Tongue (tissue), 2 donors: ENCODE results near the gene ZBTB25. TPM values are rescaled to one million over a fixed set of nuclear protein-coding genes. Genes with fewer than 3 reads are reported as not detected.
A peak's percentile ranks its signal among the peaks of the same experiment; 100 is the strongest.

Source experiments
- DNase-seq: peaks from one replicate; pipeline ENCODE4 v3.0.0-alpha.2; 2015
- total RNA-seq: library from RNA; depleted of rRNA; stranded (reverse); fragments of >200 nt; gene quantifications from one replicate; pipeline ENCODE4 v1.2.3, GENCODE V29; 2014

ZBTB25 gene
- total RNA-seq, 1 donor from 2014 or later: 5.9 TPM

DNA sequence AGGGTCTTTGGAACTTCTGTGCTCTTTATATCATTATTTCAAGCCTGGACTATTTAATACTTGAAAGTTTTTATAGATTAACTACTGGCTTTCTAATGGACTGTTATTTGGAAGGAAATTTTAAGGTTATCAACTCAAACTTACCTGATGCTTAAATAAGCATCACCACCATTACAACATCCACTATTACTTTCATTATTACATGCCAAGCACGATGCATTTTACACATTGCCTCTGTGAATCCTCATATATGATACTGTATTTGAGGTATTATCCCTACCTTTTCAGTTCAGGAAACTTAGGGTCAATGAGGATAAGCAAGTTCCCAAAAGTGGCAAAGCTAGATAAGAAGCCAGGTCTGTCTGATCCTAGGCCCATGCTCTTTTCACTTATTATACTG is 13.3 kb upstream of the ZBTB25 start:
- no peak for DNase-seq

DNA sequence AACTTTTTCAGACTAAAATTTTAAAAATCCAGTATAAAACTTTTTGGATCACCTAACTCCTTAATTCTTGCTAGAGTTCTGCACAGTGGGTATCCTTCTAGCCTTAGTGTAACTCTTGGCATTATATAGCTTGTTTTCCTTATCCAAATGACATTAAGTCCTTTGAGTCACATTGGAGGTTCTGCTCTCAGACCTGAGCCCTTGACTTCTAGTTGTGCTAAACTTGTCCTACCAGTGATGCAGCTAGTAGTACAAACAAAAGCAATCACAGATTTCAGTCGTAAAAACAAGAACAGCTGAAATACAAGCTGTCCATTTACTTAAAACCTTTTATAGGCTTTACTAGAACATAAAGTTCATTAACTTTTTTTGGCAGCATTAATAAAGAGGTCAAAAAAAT is 11.4 kb upstream of the ZBTB25 start:
- no peak for DNase-seq

DNA sequence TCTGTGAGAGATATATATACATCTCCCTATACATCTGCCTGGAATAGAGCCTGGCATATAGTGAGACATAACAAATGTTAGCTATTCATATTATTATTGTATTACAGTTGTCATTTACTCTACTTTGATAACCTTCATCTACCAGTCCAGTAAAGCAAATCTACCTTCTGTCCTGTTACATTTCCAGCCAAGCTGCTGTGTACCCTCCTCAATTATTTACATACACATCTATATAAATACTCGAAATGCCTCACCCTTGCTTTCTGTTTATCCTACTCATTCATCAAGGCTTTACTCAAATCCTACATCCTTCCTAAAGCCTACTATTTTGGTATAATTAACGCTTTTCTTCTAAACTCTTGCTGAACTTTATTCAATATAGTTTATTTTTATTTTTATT is 9.6 kb upstream of the ZBTB25 start:
- DNase-seq: no peak

DNA sequence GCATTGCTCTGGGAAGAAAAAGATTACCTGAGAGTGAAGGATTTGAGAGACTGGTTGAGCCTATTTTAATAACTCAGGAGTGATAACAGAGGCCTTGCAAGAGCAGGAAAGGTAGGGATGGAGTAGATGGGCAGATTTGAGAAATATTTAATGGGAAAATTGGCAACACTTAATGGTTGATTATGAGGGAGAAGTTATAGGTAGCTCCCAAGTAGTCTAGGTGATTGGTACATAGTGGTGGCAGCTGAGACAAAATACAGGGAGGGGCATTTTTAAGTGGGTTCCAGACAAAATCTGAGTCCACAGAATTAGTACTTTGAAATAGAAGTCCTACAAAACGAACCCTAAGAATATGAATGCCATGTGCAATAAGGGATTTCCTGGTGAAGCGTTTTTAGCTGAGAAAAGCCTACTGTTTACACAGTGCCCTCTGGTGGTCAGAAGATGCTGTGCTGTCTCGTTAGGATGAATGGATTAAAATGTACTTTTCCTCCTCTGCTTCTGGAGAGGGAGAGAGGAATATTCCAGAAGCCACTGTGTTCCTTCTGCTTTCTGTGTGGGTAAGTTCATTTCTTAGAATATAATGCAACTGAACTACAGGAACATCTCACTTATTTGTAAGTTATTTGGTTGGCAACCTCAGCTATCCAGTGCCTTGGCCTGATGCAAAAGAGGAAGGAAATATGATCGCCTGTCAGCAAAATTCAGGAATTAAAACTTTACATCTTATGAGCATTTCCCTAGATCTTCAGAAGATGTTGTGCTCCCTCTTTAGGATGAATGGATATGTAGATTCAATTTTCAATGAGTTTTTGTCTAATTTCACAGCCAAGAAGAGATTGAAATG is 7.4 kb upstream of the ZBTB25 start:
- peak; percentile 88 for DNase-seq

DNA sequence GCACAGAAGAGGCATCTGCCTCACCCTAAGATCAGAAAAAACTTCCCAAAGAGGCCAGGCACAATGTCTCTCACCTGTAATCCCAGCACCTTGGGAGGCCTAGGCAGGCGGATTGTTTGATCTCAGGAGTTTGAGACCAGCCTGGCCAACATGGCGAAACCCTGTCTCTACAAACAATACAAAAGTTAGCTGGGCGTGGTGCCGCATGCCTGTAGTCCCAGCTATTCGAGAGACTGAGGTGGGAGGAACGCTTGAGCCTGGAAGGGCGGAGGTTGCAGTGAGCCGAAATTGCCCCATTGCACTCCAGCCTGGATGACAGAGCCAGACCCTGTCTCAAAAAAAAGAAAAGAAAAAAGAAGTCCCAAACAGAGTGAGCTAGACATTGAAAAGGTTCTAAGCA is 5.4 kb upstream of the ZBTB25 start:
- no peak for DNase-seq

DNA sequence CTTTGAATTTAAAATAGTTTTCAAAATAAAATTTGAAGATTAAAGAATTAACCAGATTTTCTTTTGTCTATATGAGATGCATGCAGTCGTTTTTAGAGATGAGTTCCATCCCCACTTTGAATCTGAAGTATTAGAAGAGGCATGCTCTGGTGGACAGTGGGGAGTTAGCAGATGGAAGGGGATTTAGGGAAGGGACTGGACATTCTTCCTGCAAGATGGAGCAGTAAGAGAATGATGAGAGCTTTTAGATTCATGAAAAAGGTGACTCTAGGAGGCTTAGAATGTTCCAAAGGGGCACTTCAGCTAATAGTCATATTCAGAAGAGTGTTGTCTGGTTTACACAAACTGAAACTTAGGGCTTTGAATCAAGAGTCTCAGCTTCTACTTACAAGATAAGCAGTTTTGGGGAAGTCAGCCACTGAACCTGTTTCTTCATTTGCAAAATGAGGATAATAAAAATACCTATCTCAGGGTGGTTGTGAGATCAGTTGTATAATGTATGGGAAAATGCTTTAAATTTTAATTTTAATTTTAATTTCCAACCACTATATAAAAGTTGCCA is 4.7 kb upstream of the ZBTB25 start:
- DNase-seq: no peak

DNA sequence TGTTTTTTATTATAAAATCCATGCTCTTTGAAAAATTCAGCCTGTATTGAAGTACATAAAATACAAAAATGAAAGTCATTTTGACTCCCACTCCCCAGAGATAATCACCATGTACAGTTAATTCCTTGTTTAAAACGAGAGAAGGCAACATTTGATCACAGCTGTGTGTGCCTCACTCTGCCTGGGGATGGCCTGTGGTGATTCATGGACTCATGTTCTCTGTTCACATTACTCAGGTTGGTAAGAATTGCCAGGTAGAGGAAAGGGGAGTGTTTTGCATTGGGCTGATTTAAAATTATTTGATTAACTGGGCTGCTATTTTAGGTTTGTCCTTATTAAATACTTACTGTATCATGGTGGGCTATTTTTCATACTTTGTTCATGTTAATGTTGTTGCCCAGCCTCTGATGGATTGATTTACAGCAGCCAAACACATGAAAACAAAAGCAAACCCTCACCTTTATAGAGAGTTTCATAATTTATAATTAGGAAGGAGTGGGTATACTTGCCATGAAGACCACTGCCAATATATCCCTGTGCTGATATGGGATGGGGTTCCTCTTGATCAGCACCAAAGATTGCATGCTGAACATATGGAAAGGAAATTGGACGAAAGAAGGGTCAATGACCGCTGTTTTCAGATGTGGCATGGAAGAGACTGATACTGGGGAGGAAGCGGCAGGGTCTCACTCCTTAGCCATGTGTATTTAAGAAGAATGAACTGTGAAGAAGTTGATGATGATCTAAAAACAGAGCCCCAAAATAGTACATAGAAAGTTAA is 3.9 kb upstream of the ZBTB25 start:
- DNase-seq: no peak

DNA sequence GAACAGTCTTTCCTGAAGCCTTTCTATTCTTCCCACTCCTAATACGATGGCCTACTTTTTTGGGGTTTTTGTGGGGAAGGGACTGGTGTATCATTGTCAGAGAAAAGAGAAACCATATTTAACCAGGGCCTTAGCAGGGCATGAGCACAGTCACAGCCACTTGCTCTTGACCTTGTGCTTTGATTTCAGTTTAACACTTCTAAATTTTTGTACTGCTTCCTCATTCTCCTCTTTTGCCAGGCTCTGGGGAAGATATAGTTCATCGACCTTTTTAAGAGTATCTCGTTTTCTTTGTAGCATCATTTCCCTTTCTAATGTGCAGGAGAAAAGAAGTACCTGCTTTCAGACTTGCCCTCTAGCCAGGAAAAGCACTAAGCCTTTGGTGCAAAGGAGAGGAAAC is 3.1 kb upstream of the ZBTB25 start:
- no peak for DNase-seq

DNA sequence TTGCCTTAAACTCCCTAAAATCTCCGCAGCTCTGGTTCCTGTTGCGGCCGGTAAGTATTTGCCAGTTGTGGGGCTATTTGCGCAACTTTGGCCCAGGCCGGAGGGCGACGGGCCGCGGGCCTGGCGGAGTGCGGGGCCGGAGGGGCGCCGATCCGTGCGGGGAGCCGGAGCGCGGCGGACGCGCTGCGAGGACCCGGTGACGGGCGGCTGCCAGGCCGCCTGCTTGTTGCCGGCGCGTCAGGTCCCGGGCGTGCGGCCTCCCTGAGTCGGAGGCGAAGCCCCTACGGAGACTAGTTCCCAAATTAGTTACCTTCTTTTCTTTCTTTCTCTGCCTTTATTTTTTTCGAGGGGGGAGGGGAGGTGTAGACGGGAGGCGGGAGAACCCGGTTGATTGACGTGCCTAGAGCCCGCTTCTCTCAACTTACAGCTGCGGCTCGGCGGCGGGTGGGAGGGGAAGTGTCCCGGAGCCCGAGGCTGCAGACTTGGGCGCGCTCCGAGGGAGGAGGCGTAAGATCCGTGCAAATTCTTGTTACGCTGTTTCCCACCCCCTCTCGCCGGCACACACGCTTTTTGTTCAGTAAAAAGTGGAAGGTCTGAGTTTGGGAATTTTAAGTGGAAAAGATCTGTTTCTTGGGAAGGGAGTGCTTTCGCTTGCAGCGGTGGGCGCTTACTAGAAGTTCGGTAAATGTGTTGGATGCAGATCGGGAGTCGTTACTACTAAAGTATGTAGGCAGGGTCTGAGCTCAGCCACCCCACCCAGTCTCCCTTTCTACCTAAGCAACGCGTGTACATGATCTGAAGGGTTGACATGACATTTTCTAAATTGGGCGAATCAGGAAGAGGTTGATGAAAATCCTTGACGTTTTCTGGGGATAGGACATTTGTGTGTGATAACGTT is 1.5 kb upstream of the ZBTB25 start:
- DNase-seq: peak; percentile 97

DNA sequence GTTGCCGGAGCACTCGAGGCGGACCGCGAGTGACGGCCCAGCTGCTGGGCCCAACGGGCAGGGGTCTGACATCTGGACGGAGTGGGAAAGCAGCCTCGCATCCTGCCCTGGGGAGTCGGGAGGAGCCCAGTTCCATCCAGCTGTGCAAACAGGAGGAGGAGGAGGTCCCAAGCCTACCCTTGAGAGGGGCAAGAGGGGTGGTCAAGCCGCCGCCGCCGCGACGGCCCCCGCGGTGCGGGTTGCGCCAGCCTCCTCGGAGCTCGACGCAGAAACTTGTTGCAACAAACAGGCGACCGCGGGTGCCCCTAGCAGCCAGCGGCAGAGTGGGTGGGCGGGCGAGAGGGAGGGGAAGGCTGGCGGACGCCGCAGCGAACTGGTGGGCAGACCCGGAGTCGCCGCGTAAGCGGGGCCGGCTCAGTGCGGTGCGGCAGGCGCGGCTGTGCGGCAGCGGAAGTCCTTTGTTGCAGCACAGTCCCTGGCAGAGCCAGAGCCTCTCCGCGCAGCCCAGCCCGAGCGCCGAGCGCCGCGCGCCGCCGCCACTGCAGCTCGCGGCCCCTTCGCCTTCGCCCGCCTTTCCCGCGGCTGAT is 765 bp upstream of the ZBTB25 start, which contains the start of gene ZBTB1:
TSS of gene ZBTB1 (plus strand) at position 461 of the 587 bp plus-strand sequence. CDS start 16,735 bp downstream, outside the sequence.
- peak; percentile 91 for DNase-seq

DNA sequence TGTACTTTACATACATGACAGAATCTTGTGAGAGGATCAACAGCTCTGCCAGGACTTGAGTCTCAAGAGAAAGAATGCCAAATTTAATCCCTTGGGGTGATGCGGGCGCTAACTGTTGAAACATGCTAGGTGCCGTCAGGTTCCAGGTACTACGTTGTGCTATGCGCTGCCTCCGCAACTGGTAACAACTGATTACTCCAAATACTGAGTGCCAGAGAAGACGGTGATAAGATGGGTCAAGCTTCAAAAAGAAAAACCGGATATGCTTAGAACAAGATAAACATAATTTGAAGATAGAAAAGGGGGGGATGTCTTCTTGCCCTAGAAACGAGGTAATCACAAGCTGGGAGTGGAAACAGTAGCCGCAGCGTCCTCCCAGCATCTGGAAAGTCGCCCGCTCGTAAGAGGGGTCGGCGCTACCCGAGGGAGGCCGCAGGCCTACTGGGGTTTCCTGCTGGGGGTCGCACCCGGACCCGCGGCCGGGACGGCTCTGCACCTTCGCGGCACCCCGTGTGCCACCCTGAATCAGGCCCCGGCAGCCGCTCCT is 678 bp downstream of the ZBTB25 start:
- DNase-seq: peak; percentile 61

DNA sequence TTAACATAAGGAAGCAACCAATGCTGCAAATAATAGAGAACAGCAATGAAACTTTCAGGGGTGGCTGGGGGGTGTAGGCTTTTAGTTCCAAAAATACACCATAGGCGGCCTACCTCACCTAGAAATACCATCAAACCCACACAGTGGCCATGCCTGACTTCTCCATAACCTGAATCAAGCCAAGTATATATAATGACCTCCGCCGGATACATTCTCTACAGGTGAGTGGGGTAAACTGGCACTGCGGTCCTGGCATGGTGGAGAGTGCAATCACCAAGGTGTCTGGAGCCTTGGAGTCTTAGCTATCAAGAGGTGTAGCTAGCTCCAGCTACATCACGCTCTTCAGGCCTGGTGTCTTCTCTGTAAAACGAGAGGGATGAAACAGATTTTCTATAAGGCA is 1.2 kb downstream of the ZBTB25 start:
- DNase-seq: no peak

DNA sequence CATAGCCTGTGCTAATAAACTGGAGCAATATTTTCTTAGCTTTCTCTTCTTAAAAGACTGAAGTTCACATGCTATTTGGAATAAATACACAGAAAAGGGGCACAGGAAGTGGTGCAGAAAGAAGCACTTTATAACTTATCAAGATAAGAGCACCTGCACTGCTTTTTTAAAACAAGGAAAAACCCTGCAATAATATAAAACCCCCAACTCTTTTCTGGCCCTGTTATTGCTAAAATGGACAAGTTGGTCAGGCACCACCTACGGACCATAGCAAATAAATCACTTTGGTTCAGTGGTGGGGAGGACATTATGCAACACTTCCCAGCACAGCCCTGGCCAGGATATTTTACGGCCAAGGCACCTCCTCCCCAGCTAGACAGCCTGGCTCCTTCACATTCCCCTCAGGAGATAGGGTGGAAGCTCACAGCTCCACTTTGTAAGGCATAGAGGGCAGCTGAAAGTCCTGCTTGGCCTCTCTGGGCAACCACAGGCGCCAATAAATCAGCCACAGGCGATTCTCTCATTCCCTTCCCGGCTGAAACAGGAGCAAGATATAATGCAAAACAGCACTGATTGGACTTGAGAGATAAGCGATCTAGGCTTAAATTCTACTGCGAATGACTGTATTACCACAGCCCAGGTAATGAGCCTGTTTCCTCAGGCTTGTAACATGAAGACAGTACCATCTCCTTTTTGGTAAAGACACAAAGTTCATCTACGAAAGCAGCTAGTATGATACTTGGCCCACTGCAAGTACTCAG is 2.0 kb downstream of the ZBTB25 start:
- no peak for DNase-seq

DNA sequence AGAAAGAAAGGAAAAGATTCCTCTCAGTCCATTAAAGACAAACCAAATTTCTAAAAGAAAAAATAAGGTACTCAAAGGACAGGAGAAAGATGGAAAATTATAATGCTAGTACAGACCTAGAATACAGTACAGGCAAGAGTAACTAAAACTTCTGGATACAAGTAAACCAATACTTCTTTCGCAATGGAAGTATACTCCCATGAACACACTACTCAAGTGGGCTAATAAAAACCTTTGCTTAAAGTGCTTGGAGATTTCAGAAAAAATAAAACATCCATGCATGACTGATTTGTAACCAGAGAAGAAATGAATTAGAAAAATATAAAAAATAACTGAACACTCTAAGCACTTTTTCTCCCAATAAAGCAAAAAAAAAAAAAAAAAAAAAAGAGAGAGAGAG is 3.5 kb downstream of the ZBTB25 start:
- no peak for DNase-seq

DNA sequence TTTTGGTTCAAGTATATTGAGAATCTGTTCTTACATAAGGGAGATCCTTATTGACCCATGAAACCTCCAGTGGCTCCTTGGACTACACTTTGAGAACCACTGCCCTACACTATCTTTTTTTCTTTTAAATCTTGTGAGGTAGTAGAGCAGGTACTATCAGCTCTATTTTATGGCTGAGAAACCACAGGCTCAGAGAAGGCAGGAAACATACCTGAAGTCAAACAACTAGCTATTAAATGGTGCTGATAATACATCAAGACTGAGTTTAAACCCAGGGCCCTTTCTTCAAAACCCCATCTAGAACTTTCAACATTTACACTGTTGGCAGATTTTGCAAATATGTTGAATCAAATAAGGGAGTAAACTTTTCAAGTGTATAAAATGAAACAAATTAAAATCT is 6.9 kb downstream of the ZBTB25 start:
- DNase-seq: no peak

DNA sequence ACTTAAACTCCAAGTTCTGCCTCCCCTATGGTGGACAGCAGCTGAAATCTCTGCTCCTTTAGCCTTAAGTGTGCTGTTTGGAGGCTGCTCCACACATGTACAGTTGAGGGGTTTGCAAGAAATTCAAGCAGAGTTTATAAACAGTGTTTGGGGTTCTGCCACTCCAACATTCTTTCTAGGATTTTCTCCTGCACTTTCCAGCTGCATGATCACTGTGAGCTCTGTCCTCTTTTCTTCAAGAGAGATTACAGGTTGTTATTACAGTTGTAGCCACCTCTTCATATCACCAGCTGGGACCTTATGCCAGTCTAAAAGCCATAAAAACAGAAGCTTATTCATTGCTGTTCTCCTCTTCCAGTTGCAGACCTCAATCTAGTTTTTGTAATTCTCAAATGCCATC is 8.4 kb downstream of the ZBTB25 start:
- DNase-seq: no peak

DNA sequence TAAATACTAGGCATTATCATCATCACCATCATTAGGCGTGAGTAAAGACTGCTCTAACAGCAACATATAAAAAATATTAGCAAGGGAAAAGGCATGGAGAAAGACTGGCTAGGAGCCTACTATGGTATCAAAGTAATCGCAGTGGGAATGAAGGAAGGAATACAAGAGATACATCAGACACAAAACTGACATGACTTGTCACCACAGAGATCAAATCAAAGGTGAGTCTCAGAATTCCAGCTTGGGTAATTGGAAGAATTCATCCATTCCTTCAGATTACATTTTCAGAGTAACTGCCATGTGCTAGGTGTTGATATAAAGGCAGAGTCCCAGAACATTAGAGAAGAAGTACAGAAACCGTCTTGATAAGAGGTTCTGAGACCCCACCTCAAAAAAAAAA is 10.2 kb downstream of the ZBTB25 start:
- DNase-seq: no peak

DNA sequence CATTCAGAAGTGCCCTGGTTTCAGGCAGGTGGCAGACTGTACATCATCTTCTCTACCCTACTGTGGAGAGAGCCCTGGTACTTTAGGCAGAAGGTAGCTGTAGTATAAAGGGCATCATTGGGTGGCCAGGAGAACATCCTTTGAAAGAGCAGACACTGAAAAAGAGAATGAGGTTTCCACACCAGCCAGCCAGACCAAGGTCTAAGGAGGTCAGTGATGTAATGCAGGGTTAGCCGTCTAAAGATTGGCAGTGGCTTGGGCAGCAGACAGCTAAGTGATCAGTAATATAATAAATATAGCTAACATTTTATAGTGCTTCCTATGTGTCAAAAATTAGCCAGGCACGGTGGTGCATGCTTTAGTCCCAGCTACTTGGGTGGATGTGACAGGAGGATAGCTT is 12.0 kb downstream of the ZBTB25 start:
- no peak for DNase-seq

DNA sequence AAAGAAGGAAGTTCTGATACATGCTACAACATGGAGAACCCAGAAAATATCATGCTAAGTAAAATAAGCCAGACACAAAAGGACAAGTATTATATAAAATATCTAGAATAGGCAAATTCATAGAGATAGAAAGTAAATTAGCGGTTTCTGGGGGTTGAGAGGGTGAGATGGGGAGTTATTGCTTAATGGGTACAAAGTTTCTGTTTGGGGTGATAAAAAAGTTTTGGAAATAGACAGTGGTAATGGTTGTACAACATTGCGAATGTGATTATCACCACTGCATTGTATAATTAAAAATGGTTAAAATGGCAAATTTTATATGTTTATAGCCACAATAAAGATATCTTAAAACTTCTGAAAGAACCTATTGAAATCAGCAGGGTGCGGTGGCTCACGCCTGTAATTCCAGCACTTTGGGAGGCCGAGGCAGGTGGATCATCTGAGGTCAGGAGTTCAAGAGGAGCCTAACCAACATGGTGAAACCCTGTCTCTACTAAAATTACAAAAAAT is 15.0 kb downstream of the ZBTB25 start:
- DNase-seq: no peak

DNA sequence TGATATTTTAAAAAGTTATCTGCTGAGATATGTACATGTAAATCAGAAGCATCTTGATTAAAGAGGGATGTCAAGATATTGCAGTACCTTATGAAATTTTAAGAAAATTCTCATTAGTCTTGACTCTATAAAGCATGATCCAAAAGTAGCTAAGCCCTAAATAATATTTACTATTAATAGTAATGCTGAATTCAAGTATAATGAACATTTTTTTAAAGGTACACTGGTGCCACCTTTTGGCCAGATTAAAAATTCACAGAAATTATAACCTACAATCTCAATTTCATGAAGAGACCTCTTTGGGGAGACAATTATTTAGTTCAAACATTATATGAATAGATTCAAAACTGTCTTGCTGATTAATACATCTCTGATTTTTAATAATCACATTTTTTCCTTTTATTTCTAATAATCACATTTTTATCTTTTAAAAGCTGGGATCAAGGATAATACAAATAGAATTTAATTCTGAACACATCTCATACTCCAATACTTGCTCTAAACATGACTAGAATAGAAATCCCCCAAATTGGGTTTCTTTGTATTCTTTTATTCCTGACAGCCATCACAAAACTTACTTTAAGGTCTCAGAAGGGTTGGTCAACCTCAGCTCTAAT is 24.9 kb downstream of the ZBTB25 start:
- peak; percentile 50 for DNase-seq
